HCT116 (cell line): ENCODE measurements around the gene EP300. TPM values are rescaled to one million over a fixed set of nuclear protein-coding genes. Genes with fewer than 3 reads are reported as not detected.

Source experiments
- ATAC-seq: fragments of 200-7000 bp; cut with Tn5 transposase; 2 replicates; pipeline ENCODE4 v1.9.1; 2020; ENCODE audit warnings: mild to moderate bottlenecking, moderate library complexity
- BruUV-seq: library from RNA; stranded (reverse); fragments of 400-500 nt; replicated peaks from 2 replicates; lab custom pipeline; 2021; lab: Mats Ljungman, UMichigan
- CTCF ChIA-PET: fragments of 300-600 bp; sonication (Branson Sonifier 250); formaldehyde crosslinking; loops from one replicate; lab custom pipeline; 2021; ENCODE audit warnings: antibody characterized with exemption; lab: Charles Lee
- POLR2A ChIA-PET: fragments of 300-600, 350-600 bp; sonication (Branson Sonifier 250); formaldehyde crosslinking; loops from one replicate; lab custom pipeline; 2021; ENCODE audit warnings: antibody characterized with exemption; lab: Charles Lee
- RAD21 ChIA-PET, 2 experiments: fragments of 300-600 bp; sonication (Branson Sonifier 250); formaldehyde crosslinking; loops; one replicate each; lab custom pipeline; 2023; ENCODE audit warnings: low total read pairs in 2 of 2; ENCODE audit not compliant: uncharacterized antibody in 2 of 2, unreplicated experiment in 2 of 2, low non-redundant PET in 1 of 2; lab: Charles Lee
- DNase-seq: peaks from one replicate; pipeline ENCODE4 v3.0.0-alpha.2; 2010; ENCODE audit warnings: low read depth, low spot score
- H2AFZ ChIP-seq: fragments of 200-600 bp; shearing (Covaris generic), sonication (generic); 2 replicates; pipeline ENCODE4 v1.6.1; 2017; ENCODE audit warnings: low read depth, mixed run types, mixed read lengths, antibody characterized with exemption, low read length; ENCODE audit not compliant: poor library complexity, severe bottlenecking
- H3K27ac ChIP-seq: 2 replicates; pipeline ENCODE4 v1.5.1; 2012; ENCODE audit warnings: low read depth, low read length
- H3K27me3 ChIP-seq: fragments of 200-600 bp; sonication (generic); 2 replicates; pipeline ENCODE4 v1.6.1; 2016; ENCODE audit warnings: mixed run types, low read length, mixed read lengths; ENCODE audit not compliant: insufficient read depth
- H3K36me3 ChIP-seq, 2 experiments: fragments of 200-500 bp in 1 of 2; fragments of 200-600 bp in 1 of 2; sonication (Bioruptor generic) in 1 of 2; sonication (generic) in 1 of 2; 2 replicates each; pipeline versions ENCODE4 v1.5.1 to v1.6.1; 2014 to 2016; ENCODE audit warnings: low read length in 2 of 2, inconsistent platforms in 1 of 2, mixed read lengths in 1 of 2, mixed run types in 1 of 2; ENCODE audit not compliant: insufficient read depth in 2 of 2, control insufficient read depth in 1 of 2
- H3K4me1 ChIP-seq, 2 experiments: fragments of 200-600 bp in 1 of 2; sonication (generic) in 1 of 2; 2 replicates each; pipeline versions ENCODE4 v1.5.1 to v1.6.1; 2012 to 2017; ENCODE audit warnings: low read length in 2 of 2, inconsistent platforms in 1 of 2, mild to moderate bottlenecking in 1 of 2, mixed read lengths in 1 of 2, mixed run types in 1 of 2, moderate library complexity in 1 of 2; ENCODE audit not compliant: insufficient read depth in 2 of 2, control insufficient read depth in 1 of 2
- H3K4me2 ChIP-seq: fragments of 200-600 bp; sonication (generic); 2 replicates; pipeline ENCODE4 v1.6.1; 2017; ENCODE audit warnings: mixed run types, low read length, mixed read lengths
- H3K4me3 ChIP-seq, 2 experiments: fragments of 200-600 bp in 1 of 2; sonication (generic) in 1 of 2; replicated peaks in 1 of 2; 2 replicates each; pipeline ENCODE4 v1.5.1; 2011 to 2016; ENCODE audit warnings: low read length in 2 of 2, control low read depth in 1 of 2, low read depth in 1 of 2, mild to moderate bottlenecking in 1 of 2, mixed read lengths in 1 of 2, mixed run types in 1 of 2
- H3K79me2 ChIP-seq: fragments of 200-600 bp; sonication (generic); 2 replicates; pipeline ENCODE4 v1.6.1; 2017; ENCODE audit warnings: mild to moderate bottlenecking, mixed run types, low read length, moderate library complexity, mixed read lengths; ENCODE audit not compliant: insufficient read depth
- H3K9ac ChIP-seq: fragments of 200-600 bp; sonication (generic); 2 replicates; pipeline ENCODE4 v1.6.1; 2016; ENCODE audit warnings: low read length, mixed read lengths
- H3K9me2 ChIP-seq: fragments of 200-600 bp; sonication (generic), shearing (Covaris generic); 2 replicates; pipeline ENCODE4 v1.6.1; 2017; ENCODE audit warnings: mixed run types, mild to moderate bottlenecking, moderate library complexity; ENCODE audit not compliant: insufficient read depth
- H3K9me3 ChIP-seq, 2 experiments: fragments of 200-500 bp in 1 of 2; fragments of 200-600 bp in 1 of 2; sonication (Bioruptor generic) in 1 of 2; sonication (generic) in 1 of 2; 2 replicates each; pipeline ENCODE4 v1.6.1; 2014 to 2017; ENCODE audit warnings: low read length in 2 of 2, mixed read lengths in 2 of 2, inconsistent platforms in 1 of 2, low read depth in 1 of 2, mild to moderate bottlenecking in 1 of 2, mixed run types in 1 of 2, moderate library complexity in 1 of 2; ENCODE audit not compliant: control insufficient read depth in 1 of 2, insufficient read depth in 1 of 2
- H4K20me1 ChIP-seq: fragments of 200-600 bp; sonication (generic), shearing (Covaris generic); 2 replicates; pipeline ENCODE4 v1.6.1; 2017; ENCODE audit warnings: mixed run types, mild to moderate bottlenecking, moderate library complexity; ENCODE audit not compliant: insufficient read depth
- ATF3 ChIP-seq: IDR thresholded peaks from 2 replicates; pipeline ENCODE4 v1.6.1; 2012
- CBX3 ChIP-seq: IDR thresholded peaks from 2 replicates; pipeline ENCODE4 v1.6.1; 2012; ENCODE audit warnings: low read depth
- CTCF ChIP-seq, 3 experiments: fragments of 200-600 bp in 1 of 3; sonication (generic) in 1 of 3; IDR thresholded peaks in 2 of 3; conservative IDR thresholded peaks in 1 of 3; 2 replicates each; pipeline ENCODE4 v1.5.1; 2012 to 2017; ENCODE audit warnings: low read depth in 2 of 3, low read length in 2 of 3, antibody characterized with exemption in 1 of 3, borderline replicate concordance in 1 of 3, control low read depth in 1 of 3, mild to moderate bottlenecking in 1 of 3, mixed read lengths in 1 of 3, mixed run types in 1 of 3, moderate library complexity in 1 of 3; ENCODE audit not compliant: insufficient read depth in 1 of 3
- EGR1 ChIP-seq: IDR thresholded peaks from 2 replicates; pipeline ENCODE4 v1.6.1; 2012; ENCODE audit warnings: low read depth
- ELF1 ChIP-seq: IDR thresholded peaks from 2 replicates; pipeline ENCODE4 v1.6.1; 2012; ENCODE audit warnings: low read depth, borderline replicate concordance
- EZH2 ChIP-seq: fragments of 200-600 bp; sonication (generic); IDR thresholded peaks from 2 replicates; pipeline ENCODE4 v1.6.1; 2017; ENCODE audit warnings: antibody characterized with exemption, mixed run types
- EZH2phosphoT487 ChIP-seq: fragments of 200-600 bp; IDR thresholded peaks from 2 replicates; pipeline ENCODE4 v1.6.1; 2018; ENCODE audit warnings: antibody characterized with exemption, borderline replicate concordance
- FOSL1 ChIP-seq: IDR thresholded peaks from 2 replicates; pipeline ENCODE4 v1.6.1; 2012; ENCODE audit warnings: low read depth
- JUND ChIP-seq: IDR thresholded peaks from 2 replicates; pipeline ENCODE4 v1.6.1; 2012
- POLR2AphosphoS5 ChIP-seq: IDR thresholded peaks from 2 replicates; pipeline ENCODE4 v1.6.1; 2011; ENCODE audit warnings: mild to moderate bottlenecking, low read depth, low read length, moderate library complexity
- RAD21 ChIP-seq: IDR thresholded peaks from 2 replicates; pipeline ENCODE4 v1.6.1; 2012; ENCODE audit warnings: low read depth, mild to moderate bottlenecking
- REST ChIP-seq: IDR thresholded peaks from 2 replicates; pipeline ENCODE4 v1.6.1; 2012; ENCODE audit warnings: low read depth
- SIN3A ChIP-seq: IDR thresholded peaks from 2 replicates; pipeline ENCODE4 v1.6.1; 2012; ENCODE audit warnings: low read depth
- SP1 ChIP-seq: IDR thresholded peaks from 2 replicates; pipeline ENCODE4 v1.6.1; 2012; ENCODE audit warnings: low read depth
- SRF ChIP-seq: IDR thresholded peaks from 2 replicates; pipeline ENCODE4 v1.6.1; 2012; ENCODE audit warnings: low read depth
- TCF7L2 ChIP-seq: IDR thresholded peaks from 2 replicates; pipeline ENCODE4 v1.7.0; 2011; ENCODE audit warnings: borderline replicate concordance, inconsistent platforms; ENCODE audit not compliant: insufficient read depth, insufficient read length; ENCODE audit errors: extremely low read depth
- YY1 ChIP-seq: IDR thresholded peaks from 2 replicates; pipeline ENCODE4 v1.6.1; 2011; ENCODE audit warnings: low read length, low read depth, moderate library complexity, mild to moderate bottlenecking; ENCODE audit not compliant: insufficient replicate concordance; ENCODE audit errors: extremely low read depth
- ZFX ChIP-seq: fragments of 450-650 bp; IDR thresholded peaks from 2 replicates; pipeline ENCODE4 v1.6.1; 2017
- intact Hi-C: fragments of 100-400 bp; cut with micrococcal nuclease; formaldehyde crosslinking; loops from 2 replicates; pipeline ENCODE4 v1.10.0; 2022
- total RNA-seq: library from RNA; stranded (reverse); gene quantifications from one replicate; pipeline ENCODE4 v1.2.1, GENCODE V29; 2021; ENCODE audit not compliant: unreplicated experiment
- TF ChIP-seq, protein P1 (sequence below): IDR thresholded peaks from 2 replicates; pipeline ENCODE4 v1.6.1; 2011; ENCODE audit warnings: mild to moderate bottlenecking, low read length, moderate library complexity; ENCODE audit not compliant: insufficient replicate concordance; ENCODE audit errors: extremely low read depth
- TF ChIP-seq, protein P2 (sequence below): IDR thresholded peaks from 2 replicates; pipeline ENCODE4 v1.6.1; 2012

The EP300 gene
- total RNA-seq, 1 experiment from 2014 or later, result 38.8 TPM

- DNase-seq, result no peak
- intact Hi-C loops, result no loop called here
- H3K27me3 ChIP-seq, result no peaks in the 10 kb centered on the region
Observed at GRCh38 chr22:41201141-41201540, 108.7 kb downstream of the EP300 start.

More at GRCh38 chr22:41201141-41201540, 108.7 kb downstream of the EP300 start:
- H3K9me3 ChIP-seq, result no peaks in the 10 kb centered on the region
- H3K27ac ChIP-seq, result no peak overlapping the region
- CTCF ChIA-PET, result no interaction called here
- no peak overlapping the region for H3K4me3 ChIP-seq
- no peak overlapping the region for H3K9ac ChIP-seq
- H3K36me3 ChIP-seq, result no peaks in the 10 kb centered on the region
- peaks cover 4 to 32% of the 10 kb centered on the region in 2 experiments for H3K4me1 ChIP-seq
- no TSS peak for BruUV-seq
- no peak overlapping the region for H3K4me2 ChIP-seq
- H3K9me2 ChIP-seq, result no peaks in the 10 kb centered on the region
- no peaks in the 10 kb centered on the region for H4K20me1 ChIP-seq
- RAD21 ChIA-PET, result no interaction called here
- no peak for TF ChIP-seq ZFX
- TF ChIP-seq TCF7L2, result no peak
- no peak for TF ChIP-seq SP1
- no peak for TF ChIP-seq ELF1
- no peak for TF ChIP-seq JUND
- TF ChIP-seq, protein P1, sequence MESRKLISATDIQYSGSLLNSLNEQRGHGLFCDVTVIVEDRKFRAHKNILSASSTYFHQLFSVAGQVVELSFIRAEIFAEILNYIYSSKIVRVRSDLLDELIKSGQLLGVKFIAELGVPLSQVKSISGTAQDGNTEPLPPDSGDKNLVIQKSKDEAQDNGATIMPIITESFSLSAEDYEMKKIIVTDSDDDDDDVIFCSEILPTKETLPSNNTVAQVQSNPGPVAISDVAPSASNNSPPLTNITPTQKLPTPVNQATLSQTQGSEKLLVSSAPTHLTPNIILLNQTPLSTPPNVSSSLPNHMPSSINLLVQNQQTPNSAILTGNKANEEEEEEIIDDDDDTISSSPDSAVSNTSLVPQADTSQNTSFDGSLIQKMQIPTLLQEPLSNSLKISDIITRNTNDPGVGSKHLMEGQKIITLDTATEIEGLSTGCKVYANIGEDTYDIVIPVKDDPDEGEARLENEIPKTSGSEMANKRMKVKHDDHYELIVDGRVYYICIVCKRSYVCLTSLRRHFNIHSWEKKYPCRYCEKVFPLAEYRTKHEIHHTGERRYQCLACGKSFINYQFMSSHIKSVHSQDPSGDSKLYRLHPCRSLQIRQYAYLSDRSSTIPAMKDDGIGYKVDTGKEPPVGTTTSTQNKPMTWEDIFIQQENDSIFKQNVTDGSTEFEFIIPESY, result no peak
- TF ChIP-seq EZH2phosphoT487, result no peak
- no peak for TF ChIP-seq EZH2
- TF ChIP-seq RAD21, result no peak
- no peak for TF ChIP-seq ATF3
- TF ChIP-seq EGR1, result no peak
- TF ChIP-seq CBX3, result no peak
- no peak for TF ChIP-seq YY1
- TF ChIP-seq CTCF (IDR thresholded peaks at IDR 0.05 in 2 of 3, conservative IDR thresholded peaks at IDR 0.05 in 1 of 3; ENCODE audit: borderline replicate concordance in 1 of 3, insufficient read depth in 1 of 3, low read depth in 2 of 3, low read length in 2 of 3), result no peak
- no peak for TF ChIP-seq POLR2AphosphoS5
- TF ChIP-seq, protein P2, sequence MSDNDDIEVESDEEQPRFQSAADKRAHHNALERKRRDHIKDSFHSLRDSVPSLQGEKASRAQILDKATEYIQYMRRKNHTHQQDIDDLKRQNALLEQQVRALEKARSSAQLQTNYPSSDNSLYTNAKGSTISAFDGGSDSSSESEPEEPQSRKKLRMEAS, result no peak
- TF ChIP-seq SIN3A, result no peak
- no peak for TF ChIP-seq SRF
- TF ChIP-seq REST, result no peak
- TF ChIP-seq FOSL1, result no peak
- no peak overlapping the region for H2AFZ ChIP-seq
- H3K79me2 ChIP-seq, result peaks cover 10% of the 10 kb centered on the region
- ATAC-seq, result no peak
- POLR2A ChIA-PET, result no interaction called here
